ENCODE results near the gene AZIN2. TPM values are rescaled to one million over a fixed set of nuclear protein-coding genes. Genes with fewer than 3 reads are reported as not detected.
A peak's percentile ranks its signal among the peaks of the same experiment; 100 is the strongest.

AZIN2 gene
- total and polyA plus RNA-seq, 9 of the 15 experiments (the other 6 are each of a cell fraction or from before 2014, with no cell fraction given) = 0.06 to 0.91 (median 0.42) TPM; not detected in 2

DNA sequence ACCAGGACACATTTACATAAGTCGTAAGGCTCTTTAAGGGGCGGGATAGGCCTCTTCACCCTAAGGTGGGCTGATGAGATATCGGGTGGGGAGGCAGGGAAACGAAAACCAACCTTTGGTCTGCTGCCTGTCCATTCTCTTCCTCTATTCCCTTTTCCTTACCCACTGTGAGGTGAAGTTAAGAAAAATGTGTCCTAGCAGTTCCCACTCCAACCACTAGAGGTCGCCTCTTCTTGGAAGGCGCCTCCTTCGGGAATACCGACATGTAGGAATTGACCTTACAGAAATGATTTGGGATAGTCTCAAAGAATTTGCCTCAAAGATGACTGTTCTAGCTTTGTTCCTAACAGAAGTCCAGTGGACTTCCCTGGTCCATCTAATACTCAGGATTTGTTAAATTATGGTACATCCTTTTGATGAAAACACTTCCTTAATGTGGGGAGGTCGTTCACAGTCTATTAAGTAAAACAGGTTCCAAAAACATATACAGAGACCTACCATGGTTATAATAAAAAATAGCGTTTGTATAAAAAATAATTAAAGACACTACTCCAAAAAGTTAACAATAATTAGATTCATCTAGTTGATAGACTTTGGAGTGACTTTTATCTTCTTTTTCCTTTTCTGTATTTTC, 14.1 kb downstream of the AZIN2 start (continued):
- TF ChIP-seq, protein P1, sequence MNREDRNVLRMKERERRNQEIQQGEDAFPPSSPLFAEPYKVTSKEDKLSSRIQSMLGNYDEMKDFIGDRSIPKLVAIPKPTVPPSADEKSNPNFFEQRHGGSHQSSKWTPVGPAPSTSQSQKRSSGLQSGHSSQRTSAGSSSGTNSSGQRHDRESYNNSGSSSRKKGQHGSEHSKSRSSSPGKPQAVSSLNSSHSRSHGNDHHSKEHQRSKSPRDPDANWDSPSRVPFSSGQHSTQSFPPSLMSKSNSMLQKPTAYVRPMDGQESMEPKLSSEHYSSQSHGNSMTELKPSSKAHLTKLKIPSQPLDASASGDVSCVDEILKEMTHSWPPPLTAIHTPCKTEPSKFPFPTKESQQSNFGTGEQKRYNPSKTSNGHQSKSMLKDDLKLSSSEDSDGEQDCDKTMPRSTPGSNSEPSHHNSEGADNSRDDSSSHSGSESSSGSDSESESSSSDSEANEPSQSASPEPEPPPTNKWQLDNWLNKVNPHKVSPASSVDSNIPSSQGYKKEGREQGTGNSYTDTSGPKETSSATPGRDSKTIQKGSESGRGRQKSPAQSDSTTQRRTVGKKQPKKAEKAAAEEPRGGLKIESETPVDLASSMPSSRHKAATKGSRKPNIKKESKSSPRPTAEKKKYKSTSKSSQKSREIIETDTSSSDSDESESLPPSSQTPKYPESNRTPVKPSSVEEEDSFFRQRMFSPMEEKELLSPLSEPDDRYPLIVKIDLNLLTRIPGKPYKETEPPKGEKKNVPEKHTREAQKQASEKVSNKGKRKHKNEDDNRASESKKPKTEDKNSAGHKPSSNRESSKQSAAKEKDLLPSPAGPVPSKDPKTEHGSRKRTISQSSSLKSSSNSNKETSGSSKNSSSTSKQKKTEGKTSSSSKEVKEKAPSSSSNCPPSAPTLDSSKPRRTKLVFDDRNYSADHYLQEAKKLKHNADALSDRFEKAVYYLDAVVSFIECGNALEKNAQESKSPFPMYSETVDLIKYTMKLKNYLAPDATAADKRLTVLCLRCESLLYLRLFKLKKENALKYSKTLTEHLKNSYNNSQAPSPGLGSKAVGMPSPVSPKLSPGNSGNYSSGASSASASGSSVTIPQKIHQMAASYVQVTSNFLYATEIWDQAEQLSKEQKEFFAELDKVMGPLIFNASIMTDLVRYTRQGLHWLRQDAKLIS (CRISPR knock-in tag; IDR thresholded peaks at IDR 0.05) = no peak
- no peak for TF ChIP-seq COPS2 (conservative IDR thresholded peaks at IDR 0.05)
- TF ChIP-seq, protein P2, sequence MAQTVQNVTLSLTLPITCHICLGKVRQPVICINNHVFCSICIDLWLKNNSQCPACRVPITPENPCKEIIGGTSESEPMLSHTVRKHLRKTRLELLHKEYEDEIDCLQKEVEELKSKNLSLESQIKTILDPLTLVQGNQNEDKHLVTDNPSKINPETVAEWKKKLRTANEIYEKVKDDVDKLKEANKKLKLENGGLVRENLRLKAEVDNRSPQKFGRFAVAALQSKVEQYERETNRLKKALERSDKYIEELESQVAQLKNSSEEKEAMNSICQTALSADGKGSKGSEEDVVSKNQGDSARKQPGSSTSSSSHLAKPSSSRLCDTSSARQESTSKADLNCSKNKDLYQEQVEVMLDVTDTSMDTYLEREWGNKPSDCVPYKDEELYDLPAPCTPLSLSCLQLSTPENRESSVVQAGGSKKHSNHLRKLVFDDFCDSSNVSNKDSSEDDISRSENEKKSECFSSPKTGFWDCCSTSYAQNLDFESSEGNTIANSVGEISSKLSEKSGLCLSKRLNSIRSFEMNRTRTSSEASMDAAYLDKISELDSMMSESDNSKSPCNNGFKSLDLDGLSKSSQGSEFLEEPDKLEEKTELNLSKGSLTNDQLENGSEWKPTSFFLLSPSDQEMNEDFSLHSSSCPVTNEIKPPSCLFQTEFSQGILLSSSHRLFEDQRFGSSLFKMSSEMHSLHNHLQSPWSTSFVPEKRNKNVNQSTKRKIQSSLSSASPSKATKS (CRISPR knock-in tag; IDR thresholded peaks at IDR 0.05) = 0 out of 2 replicates have a peak, but pooled peaks have one; percentile 52
- 0 out of 2 replicates have a peak, but pooled peaks have one; percentile 27 for TF ChIP-seq TEAD4 (IDR thresholded peaks at IDR 0.05; ENCODE audit: low read length)
- TF ChIP-seq TEAD4 (CRISPR knock-in tag; IDR thresholded peaks at IDR 0.05; ENCODE audit: borderline replicate concordance) = no peak
- no peak for TF ChIP-seq ARID2 (IDR thresholded peaks at IDR 0.05)
- TF ChIP-seq PHF8 (IDR thresholded peaks at IDR 0.05; ENCODE audit: borderline replicate concordance, low read length) = no peak
- peak; percentile 73; the same call in 1 of the 2 replicates for TF ChIP-seq KLF16 (IDR thresholded peaks at IDR 0.05)
- TF ChIP-seq, protein P3, sequence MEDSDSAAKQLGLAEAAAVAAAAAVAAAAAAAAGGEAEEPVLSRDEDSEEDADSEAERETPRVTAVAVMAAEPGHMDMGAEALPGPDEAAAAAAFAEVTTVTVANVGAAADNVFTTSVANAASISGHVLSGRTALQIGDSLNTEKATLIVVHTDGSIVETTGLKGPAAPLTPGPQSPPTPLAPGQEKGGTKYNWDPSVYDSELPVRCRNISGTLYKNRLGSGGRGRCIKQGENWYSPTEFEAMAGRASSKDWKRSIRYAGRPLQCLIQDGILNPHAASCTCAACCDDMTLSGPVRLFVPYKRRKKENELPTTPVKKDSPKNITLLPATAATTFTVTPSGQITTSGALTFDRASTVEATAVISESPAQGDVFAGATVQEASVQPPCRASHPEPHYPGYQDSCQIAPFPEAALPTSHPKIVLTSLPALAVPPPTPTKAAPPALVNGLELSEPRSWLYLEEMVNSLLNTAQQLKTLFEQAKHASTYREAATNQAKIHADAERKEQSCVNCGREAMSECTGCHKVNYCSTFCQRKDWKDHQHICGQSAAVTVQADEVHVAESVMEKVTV (CRISPR knock-in tag; IDR thresholded peaks at IDR 0.05) = peak; percentile 31; the same call in 1 of the 2 replicates
- TF ChIP-seq ZNF644 (tag; IDR thresholded peaks at IDR 0.05; ENCODE audit: low read depth) = 0 out of 2 replicates have a peak, but pooled peaks have one; percentile 27
- TF ChIP-seq KAT2B (IDR thresholded peaks at IDR 0.05; ENCODE audit: low read depth, low read length) = no peak
- TF ChIP-seq KDM5B (IDR thresholded peaks at IDR 0.05; ENCODE audit: insufficient replicate concordance, low read depth, low read length) = no peak
- TF ChIP-seq, protein P4, sequence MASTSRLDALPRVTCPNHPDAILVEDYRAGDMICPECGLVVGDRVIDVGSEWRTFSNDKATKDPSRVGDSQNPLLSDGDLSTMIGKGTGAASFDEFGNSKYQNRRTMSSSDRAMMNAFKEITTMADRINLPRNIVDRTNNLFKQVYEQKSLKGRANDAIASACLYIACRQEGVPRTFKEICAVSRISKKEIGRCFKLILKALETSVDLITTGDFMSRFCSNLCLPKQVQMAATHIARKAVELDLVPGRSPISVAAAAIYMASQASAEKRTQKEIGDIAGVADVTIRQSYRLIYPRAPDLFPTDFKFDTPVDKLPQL (IDR thresholded peaks at IDR 0.05; ENCODE audit: extremely low read depth, insufficient read length) = no peak
- TF ChIP-seq SNIP1 (IDR thresholded peaks at IDR 0.05; ENCODE audit: low read depth) = no peak
- TF ChIP-seq, protein P5, sequence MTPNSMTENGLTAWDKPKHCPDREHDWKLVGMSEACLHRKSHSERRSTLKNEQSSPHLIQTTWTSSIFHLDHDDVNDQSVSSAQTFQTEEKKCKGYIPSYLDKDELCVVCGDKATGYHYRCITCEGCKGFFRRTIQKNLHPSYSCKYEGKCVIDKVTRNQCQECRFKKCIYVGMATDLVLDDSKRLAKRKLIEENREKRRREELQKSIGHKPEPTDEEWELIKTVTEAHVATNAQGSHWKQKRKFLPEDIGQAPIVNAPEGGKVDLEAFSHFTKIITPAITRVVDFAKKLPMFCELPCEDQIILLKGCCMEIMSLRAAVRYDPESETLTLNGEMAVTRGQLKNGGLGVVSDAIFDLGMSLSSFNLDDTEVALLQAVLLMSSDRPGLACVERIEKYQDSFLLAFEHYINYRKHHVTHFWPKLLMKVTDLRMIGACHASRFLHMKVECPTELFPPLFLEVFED (CRISPR knock-in tag; conservative IDR thresholded peaks at IDR 0.05) = no peak
- TF ChIP-seq ZNF707 (CRISPR knock-in tag; conservative IDR thresholded peaks at IDR 0.05) = no peak
- TF ChIP-seq SMAD3 (CRISPR knock-in tag; conservative IDR thresholded peaks at IDR 0.05) = no peak
- no peak for TF ChIP-seq RBM22 (IDR thresholded peaks at IDR 0.05; ENCODE audit: low read depth, low read length, poor library complexity, severe bottlenecking)

Measured in K562 (cell line).